ENCODE data around the gene ATF5. TPM values are rescaled to one million over a fixed set of nuclear protein-coding genes. Genes with fewer than 3 reads are reported as not detected.
A peak's percentile ranks its signal among the peaks of the same experiment; 100 is the strongest.

ATF5 gene
- total and polyA plus RNA-seq, 2 of the 8 experiments (the other 6 are each of a cell fraction or from before 2014, with no cell fraction given) = 6.2 to 13.1 TPM

DNA sequence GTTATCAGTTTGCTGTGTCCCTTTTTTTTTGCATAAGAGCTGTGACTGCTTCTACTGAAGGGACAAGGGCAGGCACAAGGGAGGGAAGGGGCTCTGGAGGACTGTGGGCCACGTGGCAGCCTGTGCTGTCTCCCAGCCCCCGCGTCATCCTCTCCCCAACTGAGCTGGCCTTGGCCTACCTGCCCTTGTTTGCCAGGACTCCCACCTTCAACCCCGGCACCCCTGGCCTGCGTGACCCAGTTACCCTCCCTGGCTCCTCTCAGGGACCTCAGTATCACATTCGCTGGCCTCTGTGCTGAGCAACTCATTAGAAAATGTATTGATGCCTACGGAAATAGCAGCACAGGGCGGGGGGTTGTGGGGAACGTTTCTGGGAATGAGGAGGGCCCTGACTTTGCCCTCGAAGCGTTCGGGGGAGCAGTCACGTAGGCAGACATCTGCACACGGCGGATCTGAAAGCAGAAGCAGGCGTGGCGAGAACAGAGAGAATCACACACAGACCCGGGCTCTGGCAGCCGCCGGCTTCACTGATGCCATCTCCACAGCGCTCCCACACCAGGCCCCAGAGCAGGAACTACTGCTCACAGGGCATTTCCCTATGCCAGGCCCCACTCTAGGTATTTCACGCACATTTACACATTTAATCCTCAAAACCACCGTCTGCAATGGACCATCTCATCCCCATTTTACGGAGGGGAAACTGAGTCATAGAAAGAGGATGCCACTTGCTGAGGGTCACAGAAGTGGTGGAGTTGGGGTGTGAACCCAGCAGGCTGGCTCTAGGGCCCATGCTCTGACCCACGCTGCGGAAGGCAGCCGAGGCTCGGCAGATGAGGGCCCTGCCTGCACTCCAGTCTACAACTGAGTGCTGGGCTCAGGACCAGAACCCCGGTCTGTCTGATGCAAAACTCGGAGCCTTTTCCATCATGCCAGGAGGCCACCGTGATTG is 5.7 kb upstream of the ATF5 start:
- no peak overlapping the region for H3K27ac ChIP-seq (ENCODE audit: low read depth, low read length)
- no peak overlapping the region for H4K5ac ChIP-seq (ENCODE audit: insufficient read length, low read depth, low read length)
- peak overlapping the region; percentile 71; the same call in 1 of the 2 replicates for H4K8ac ChIP-seq (ENCODE audit: extremely low read depth, insufficient read depth, low read length)
- H2BK20ac ChIP-seq (ENCODE audit: low read length) = no peak overlapping the region
- peaks cover 19 to 50% (median 34%) of the 10 kb centered on the region in 4 experiments for H3K36me3 ChIP-seq (ENCODE audit: control insufficient read depth in 2 of 4, insufficient read depth in 4 of 4, low read length in 3 of 4)
- H2BK120ac ChIP-seq (replicated peaks; ENCODE audit: low read depth, low read length) = no peak overlapping the region
- H4K91ac ChIP-seq (replicated peaks; ENCODE audit: insufficient read length, low read length) = no peak overlapping the region
- peak overlapping the region; percentile 35; the same call in 1 of the 2 replicates for H2BK12ac ChIP-seq (ENCODE audit: low read depth, low read length)
- no peaks in the 10 kb centered on the region for H3K27me3 ChIP-seq (replicated peaks in 1 of 4; ENCODE audit: control insufficient read depth in 3 of 4, extremely low read depth in 1 of 4, insufficient read depth in 3 of 4, low read length in 3 of 4)
- H2AFZ ChIP-seq (ENCODE audit: low read length) = no peak overlapping the region
- H3K23me2 ChIP-seq (ENCODE audit: low read depth, low read length) = peaks cover 2% of the 10 kb centered on the region; the same call in 1 of the 2 replicates
- H2AK5ac ChIP-seq (ENCODE audit: low read depth, low read length) = peak overlapping the region; percentile 77; the same call in 1 of the 2 replicates
- H3K79me2 ChIP-seq (ENCODE audit: control insufficient read depth in 1 of 2, insufficient read depth in 2 of 2, low read length in 2 of 2) = peaks cover 20 to 94% of the 10 kb centered on the region in 2 experiments
- H2BK5ac ChIP-seq (ENCODE audit: low read depth, low read length) = peak overlapping the region; percentile 87; the same call in 1 of the 2 replicates
- POLR2A ChIA-PET (ENCODE audit: partially characterized antibody) = interaction anchor here (0.6 to 15.1 kb wide), 8 partner anchors 10 to 175 kb away, joined by 3 to 373 read pairs (median 4); no protein-coding TSS in a partner anchor
- H3K56ac ChIP-seq (replicated peaks; ENCODE audit: insufficient read length, low read depth, low read length) = no peak overlapping the region
- no peak overlapping the region for H3K9ac ChIP-seq (replicated peaks in 1 of 4; ENCODE audit: extremely low read depth in 1 of 4, low read depth in 3 of 4, low read length in 3 of 4)
- DNase-seq (ENCODE audit: low read depth in 1 of 2, low spot score in 2 of 2) (no peak), FAIRE-seq (no peak)
- H3K23ac ChIP-seq (ENCODE audit: insufficient read length) = no peak overlapping the region
- H3K18ac ChIP-seq (ENCODE audit: extremely low read depth, low read length) = no peak overlapping the region
- H3K9me3 ChIP-seq (ENCODE audit: insufficient read depth in 2 of 2, low read depth in 1 of 2, low read length in 1 of 2) = no peaks in the 10 kb centered on the region
- 94% methylated on average over 31 of the region's 31 CpGs; no CpG with 5 or more reads in 1 of the 2 experiments for WGBS, 2 experiments (ENCODE audit: extremely low coverage in 1 of 2, insufficient coverage in 1 of 2, insufficient read length in 1 of 2, insufficient replicate concordance in 2 of 2, low coverage in 1 of 2, low lambda C conversion rate in 2 of 2, missing lambda C conversion rate in 1 of 2)
- H3K4me2 ChIP-seq (ENCODE audit: insufficient read depth in 1 of 2, low read depth in 2 of 2, low read length in 2 of 2) = no peak overlapping the region
- H3K4ac ChIP-seq (replicated peaks; ENCODE audit: insufficient read length, low read depth, low read length) = no peak overlapping the region
- peaks cover 46 to 54% of the 10 kb centered on the region in 2 experiments for H4K20me1 ChIP-seq (replicated peaks in 1 of 2; ENCODE audit: control insufficient read depth in 1 of 2, insufficient read depth in 2 of 2, low read length in 2 of 2)
- no peak overlapping the region for H3K4me3 ChIP-seq (ENCODE audit: extremely low read depth in 1 of 4, insufficient read depth in 2 of 4, low read depth in 3 of 4, low read length in 4 of 4)
- no peak overlapping the region for H3K14ac ChIP-seq (ENCODE audit: insufficient read length)
- H3K4me1 ChIP-seq (replicated peaks in 1 of 4; ENCODE audit: control insufficient read depth in 3 of 4, insufficient read depth in 4 of 4, low read length in 3 of 4) = peaks cover 0 to 19% (median 4%) of the 10 kb centered on the region in 4 experiments; a peak in 5 of 7 replicates
- H2BK15ac ChIP-seq (ENCODE audit: low read length) = no peak overlapping the region
- H3K79me1 ChIP-seq (ENCODE audit: low read depth, low read length) = peaks cover 23% of the 10 kb centered on the region
- CTCF ChIA-PET (ENCODE audit: partially characterized antibody) = no interaction called here
- TF ChIP-seq YY1 (IDR thresholded peaks at IDR 0.05; ENCODE audit: low read depth, low read length) (no peak), POLR2A (IDR thresholded peaks at IDR 0.05; ENCODE audit: control extremely low read depth in 1 of 2, low read depth in 2 of 2, low read length in 2 of 2) (peak in 1 of 2 experiments; percentile 16; a peak in 1 of 3 replicates), RAD21 (IDR thresholded peaks at IDR 0.05 in 1 of 2, conservative IDR thresholded peaks at IDR 0.05 in 1 of 2; ENCODE audit: low read depth in 2 of 2, low read length in 2 of 2) (no peak), NRF1 (IDR thresholded peaks at IDR 0.05; ENCODE audit: low read depth, low read length) (no peak)
- TF ChIP-seq, protein P1, sequence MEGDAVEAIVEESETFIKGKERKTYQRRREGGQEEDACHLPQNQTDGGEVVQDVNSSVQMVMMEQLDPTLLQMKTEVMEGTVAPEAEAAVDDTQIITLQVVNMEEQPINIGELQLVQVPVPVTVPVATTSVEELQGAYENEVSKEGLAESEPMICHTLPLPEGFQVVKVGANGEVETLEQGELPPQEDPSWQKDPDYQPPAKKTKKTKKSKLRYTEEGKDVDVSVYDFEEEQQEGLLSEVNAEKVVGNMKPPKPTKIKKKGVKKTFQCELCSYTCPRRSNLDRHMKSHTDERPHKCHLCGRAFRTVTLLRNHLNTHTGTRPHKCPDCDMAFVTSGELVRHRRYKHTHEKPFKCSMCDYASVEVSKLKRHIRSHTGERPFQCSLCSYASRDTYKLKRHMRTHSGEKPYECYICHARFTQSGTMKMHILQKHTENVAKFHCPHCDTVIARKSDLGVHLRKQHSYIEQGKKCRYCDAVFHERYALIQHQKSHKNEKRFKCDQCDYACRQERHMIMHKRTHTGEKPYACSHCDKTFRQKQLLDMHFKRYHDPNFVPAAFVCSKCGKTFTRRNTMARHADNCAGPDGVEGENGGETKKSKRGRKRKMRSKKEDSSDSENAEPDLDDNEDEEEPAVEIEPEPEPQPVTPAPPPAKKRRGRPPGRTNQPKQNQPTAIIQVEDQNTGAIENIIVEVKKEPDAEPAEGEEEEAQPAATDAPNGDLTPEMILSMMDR (IDR thresholded peaks at IDR 0.05; ENCODE audit: control extremely low read depth in 1 of 3, insufficient read depth in 1 of 3, low read depth in 1 of 3, low read length in 3 of 3) = no peak
- TF ChIP-seq, protein P2, sequence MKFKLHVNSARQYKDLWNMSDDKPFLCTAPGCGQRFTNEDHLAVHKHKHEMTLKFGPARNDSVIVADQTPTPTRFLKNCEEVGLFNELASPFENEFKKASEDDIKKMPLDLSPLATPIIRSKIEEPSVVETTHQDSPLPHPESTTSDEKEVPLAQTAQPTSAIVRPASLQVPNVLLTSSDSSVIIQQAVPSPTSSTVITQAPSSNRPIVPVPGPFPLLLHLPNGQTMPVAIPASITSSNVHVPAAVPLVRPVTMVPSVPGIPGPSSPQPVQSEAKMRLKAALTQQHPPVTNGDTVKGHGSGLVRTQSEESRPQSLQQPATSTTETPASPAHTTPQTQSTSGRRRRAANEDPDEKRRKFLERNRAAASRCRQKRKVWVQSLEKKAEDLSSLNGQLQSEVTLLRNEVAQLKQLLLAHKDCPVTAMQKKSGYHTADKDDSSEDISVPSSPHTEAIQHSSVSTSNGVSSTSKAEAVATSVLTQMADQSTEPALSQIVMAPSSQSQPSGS (IDR thresholded peaks at IDR 0.05; ENCODE audit: low read length) = no peak

All from H1 (cell line).